Astrocyte of the cerebellum (primary cell): Measurements from ENCODE around the gene SLC6A3.

Experiments used
- DNase-seq: peaks from one replicate; pipeline ENCODE4 v3.0.0-alpha.2; 2011; ENCODE audit warnings: low read depth
- H3K4me3 ChIP-seq: 2 replicates; pipeline ENCODE4 v1.5.1; 2011; ENCODE audit warnings: mild to moderate bottlenecking, low read depth, low read length, moderate library complexity
- CTCF ChIP-seq: IDR thresholded peaks from 2 replicates; pipeline ENCODE4 v1.5.1; 2012; ENCODE audit warnings: low read length, low read depth, moderate library complexity, mild to moderate bottlenecking; ENCODE audit errors: missing control alignments
- in situ Hi-C: cut with HindIII; loops from 2 replicates; pipeline ENCODE4 v1.10.0; 2017; ENCODE audit warnings: low sequenced_read_pairs

The SLC6A3 gene

GRCh38 chr5:1474866-1475543 is 29.8 kb upstream of the SLC6A3 start:
- no peak for DNase-seq
- TF ChIP-seq CTCF, result no peak
- H3K4me3 ChIP-seq, result no peak overlapping the region
- in situ Hi-C loops, result loop anchor here (5.0 kb wide), 1 partner anchor 52 kb away; no protein-coding TSS in a partner anchor

- DNase-seq, result no peak
- TF ChIP-seq CTCF, result no peak
- in situ Hi-C loops, result loop anchor here (5.0 kb wide), 1 partner anchor 53 kb away; no protein-coding TSS in a partner anchor
- H3K4me3 ChIP-seq, result no peak overlapping the region
Observed at GRCh38 chr5:1474183-1474839, 29.1 kb upstream of the SLC6A3 start.

GRCh38 chr5:1473746-1474145 is 28.5 kb upstream of the SLC6A3 start:
- in situ Hi-C loops, result loop anchor here (5.0 kb wide), 1 partner anchor 54 kb away; no protein-coding TSS in a partner anchor
- no peak overlapping the region for H3K4me3 ChIP-seq
- no peak for TF ChIP-seq CTCF
- no peak for DNase-seq

- in situ Hi-C loops, result loop anchor here (5.0 kb wide), 1 partner anchor 54 kb away; no protein-coding TSS in a partner anchor
- no peak for TF ChIP-seq CTCF
- H3K4me3 ChIP-seq, result no peak overlapping the region
- DNase-seq, result no peak
Observed at GRCh38 chr5:1472964-1473628, 27.9 kb upstream of the SLC6A3 start.

GRCh38 chr5:1471997-1472963 is 27.0 kb upstream of the SLC6A3 start:
- no peak for TF ChIP-seq CTCF
- H3K4me3 ChIP-seq, result no peak overlapping the region
- no peak for DNase-seq
- in situ Hi-C loops, result loop anchor here (5.0 kb wide), 1 partner anchor 55 kb away; no protein-coding TSS in a partner anchor
